Hematopoietic multipotent progenitor cell treated with erythropoietin and hydrocortisone succinate and interleukin-3 and kit ligand, for 17 days (in vitro differentiated cells): ENCODE measurements around the gene XPR1.

Experiments used
- DNase-seq: peaks from one replicate; pipeline ENCODE4 v3.0.0-alpha.2; 2015; ENCODE audit warnings: low spot score

Gene XPR1

GRCh38 chr1:180615493-180616290 lies 16.1 kb upstream of the XPR1 start:
- DNase-seq, result no peak

- DNase-seq, result no peak
These were observed 15.4 kb upstream of the XPR1 start for GRCh38 chr1:180616439-180616838.

- DNase-seq, result no peak
These were observed 13.9 kb upstream of the XPR1 start for GRCh38 chr1:180617774-180618395.

DNA sequence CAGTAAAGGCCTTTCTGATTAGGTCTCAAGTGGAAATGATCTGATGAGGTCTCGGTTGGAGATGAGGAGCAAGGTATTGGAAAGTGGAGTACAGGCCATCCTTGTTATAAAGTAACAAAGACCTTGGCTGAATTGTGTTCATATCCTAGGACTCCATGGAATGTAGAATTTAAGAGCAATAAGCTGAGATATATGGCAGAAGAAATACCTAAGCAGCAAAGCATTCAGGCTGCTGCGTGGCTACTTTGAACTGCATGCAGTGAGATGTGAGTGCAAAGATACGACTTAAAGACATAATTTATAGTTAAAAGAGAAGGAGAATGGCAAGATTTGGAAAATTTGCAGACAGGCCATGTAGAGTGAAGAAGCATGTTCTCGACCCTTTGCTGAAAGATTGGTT lies 11.2 kb upstream of the XPR1 start:
- DNase-seq, result no peak

DNA sequence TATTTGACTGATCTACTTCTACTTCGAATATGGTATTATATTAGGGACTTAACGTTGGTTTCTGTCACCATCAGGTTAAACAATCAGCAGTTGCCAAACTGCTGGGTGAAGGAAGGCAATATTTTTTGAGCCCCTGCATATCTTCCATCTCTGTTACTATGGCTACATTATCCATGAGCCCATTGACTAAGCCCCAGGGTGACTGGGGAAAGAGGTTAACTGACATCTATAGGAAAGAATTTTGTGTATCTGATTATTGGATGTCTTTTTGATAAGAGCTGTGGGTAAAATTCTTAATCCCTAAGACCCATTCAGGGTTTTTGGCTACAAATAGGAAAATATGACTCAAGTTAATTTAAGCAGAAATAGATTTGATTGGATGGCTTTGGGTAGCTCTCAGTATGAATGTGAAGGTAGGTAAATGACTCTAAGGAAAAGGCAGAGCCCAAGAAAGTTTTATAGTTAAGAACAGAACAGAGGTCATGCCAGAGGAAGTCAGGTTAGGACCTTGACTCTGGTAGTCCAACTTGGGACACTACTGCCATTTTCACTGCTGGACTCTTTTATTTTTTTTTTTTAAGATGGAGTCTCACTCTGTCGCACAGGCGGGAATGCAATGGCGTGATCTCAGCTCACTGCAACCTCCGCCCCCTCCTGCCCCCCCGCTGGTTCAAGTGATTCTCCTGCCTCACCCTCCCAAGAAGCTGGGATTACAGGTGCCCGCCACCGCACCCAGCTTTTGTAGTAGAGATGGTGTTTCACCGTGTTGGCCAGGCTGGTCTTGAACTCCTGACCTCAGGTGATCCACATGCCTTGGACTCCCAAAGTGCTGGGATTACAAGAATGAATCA lies 8.9 kb upstream of the XPR1 start:
- DNase-seq, result no peak

GRCh38 chr1:180623579-180624347 lies 8.1 kb upstream of the XPR1 start:
- no peak for DNase-seq

- DNase-seq, result no peak
These were observed 5.1 kb upstream of the XPR1 start for GRCh38 chr1:180626711-180627110.

DNA sequence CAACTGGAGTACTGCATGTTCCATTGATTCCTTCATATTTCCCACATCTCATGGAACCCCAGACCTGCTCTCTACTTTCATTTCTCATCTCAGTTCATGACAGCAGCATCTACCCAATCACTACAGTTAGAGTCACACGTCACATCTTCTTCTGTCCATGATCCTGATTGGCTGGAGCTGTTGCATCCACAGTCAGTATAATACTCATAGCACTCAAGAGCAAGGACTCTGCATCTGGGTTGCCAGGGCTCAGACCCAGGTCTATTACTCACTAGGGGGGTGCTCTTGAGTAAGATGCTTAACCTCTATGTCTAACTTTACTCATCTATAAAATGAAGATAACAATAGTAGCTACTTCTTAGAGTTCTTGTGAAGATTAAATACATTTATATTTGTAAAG lies 4.4 kb upstream of the XPR1 start:
- no peak for DNase-seq

- no peak for DNase-seq
These were observed 3.2 kb upstream of the XPR1 start for GRCh38 chr1:180628646-180629045.

DNA sequence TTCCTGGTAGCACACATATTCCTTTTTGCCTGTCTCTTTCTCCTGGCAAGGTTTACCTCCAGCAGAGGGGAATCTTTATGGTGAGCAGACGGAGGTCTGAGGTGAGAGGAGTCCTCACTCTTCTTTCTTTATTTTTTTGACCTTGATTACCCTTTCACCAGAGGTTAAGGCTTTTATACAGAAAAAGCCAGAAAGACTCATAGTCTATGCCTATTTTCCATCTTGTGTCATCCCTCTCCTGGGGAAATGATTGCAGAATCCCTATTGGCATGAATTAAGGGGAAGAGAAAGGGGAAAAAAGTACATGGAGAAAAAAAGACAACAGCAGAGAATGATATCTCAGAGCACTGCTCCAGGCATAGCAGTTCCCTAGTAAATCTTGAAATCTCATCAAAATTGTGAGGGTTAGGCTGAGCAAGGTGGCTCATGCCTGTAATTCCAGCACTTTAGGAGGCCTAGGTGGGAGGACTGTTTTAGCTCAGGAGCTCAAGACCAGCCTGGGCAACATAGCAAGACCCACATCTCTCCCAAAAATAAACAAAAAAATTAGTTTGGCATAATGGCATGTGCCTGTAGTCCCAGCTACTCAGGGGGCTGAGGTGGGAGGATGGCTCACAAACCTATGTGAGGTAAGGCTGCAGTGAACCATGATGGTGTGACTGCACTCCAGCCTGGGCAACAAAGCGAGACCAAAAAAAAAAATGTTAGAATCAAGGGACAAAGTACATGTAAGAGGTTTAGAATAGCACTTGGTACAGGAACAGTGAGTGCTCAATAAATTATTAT lies 1.2 kb upstream of the XPR1 start:
- DNase-seq, result no peak

- DNase-seq, result no peak
These were observed 542 bp upstream of the XPR1 start for GRCh38 chr1:180631194-180631765.

DNA sequence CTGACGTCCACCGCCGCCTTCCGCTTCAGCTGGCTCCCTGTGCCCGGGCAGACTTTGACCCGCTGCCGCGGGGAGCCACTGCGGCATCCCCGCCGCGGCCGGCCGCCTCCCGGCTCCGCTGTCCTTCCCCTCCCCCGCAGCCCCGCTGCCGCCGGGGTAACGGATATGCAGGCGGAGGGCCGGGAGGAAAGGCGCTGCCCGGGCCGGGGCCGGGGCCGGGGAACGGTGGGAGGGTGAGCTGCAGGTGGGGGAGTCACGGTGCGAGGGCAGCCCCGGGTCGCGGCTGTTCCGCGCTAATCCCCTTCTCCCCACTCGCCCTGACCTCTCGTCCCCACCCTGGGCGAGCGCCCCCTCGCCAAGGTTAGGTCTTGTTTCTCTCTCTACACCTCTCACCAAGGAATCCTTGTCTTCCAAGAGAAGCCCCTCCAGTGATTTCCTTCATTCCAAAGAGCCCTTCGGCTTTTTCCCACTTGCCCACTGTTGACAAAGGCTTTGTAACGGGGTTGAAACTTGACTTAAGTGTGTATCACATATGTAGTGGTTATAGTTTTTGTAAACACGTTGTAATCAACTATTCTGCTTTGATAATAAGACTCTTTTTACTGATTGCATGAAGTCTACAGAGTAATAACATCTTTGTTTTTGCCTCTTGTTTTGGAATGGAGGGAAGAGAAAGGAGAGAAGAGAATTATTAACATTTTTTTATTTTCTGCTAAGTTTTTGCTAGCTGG lies 669 bp downstream of the XPR1 start:
- peak; percentile 70 for DNase-seq

DNA sequence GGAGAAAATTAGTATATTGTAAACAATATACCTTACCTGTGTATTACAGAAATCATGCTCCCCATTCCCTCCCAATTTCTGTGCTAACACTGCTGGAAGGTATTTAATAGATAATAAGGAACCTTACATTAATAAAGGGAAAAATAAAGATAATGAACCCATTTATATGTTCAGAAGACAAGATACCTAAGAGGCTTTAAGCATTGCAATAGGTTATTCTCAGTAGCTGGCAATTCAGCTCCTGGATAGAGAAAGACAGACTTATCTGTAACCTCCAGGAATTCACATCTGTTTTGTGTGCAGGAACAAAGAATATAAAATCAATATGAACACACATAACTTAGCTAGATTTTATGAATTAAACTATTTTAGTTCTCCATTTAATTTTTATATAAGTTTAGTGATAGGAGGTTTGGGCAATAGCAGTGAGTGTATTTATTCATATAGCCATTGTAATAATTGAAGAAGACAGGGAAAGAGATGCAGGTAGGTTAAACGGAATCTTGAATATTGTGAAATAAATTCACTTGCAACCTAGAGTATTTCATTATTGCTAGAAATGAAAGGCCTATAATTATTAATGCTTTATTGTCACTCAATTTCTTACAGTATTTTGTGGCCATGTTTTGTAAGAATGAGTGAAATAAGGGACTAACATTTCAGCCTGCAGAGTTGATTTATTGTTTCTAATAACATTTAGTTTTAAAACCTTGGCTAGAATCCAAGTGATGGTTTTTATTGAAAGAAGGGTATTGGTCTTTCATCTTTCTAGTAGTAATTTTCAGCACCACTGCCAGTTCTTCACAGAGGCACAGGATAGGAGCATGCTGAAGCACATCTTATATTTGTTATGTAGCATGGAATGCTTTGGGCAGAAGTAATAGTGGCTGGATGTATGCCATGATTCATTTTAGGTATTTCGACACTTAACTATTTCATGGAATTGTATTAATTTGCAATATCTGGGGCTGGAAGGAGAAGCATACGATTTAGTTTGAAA lies 1.5 kb downstream of the XPR1 start:
- DNase-seq, result peak; percentile 22

DNA sequence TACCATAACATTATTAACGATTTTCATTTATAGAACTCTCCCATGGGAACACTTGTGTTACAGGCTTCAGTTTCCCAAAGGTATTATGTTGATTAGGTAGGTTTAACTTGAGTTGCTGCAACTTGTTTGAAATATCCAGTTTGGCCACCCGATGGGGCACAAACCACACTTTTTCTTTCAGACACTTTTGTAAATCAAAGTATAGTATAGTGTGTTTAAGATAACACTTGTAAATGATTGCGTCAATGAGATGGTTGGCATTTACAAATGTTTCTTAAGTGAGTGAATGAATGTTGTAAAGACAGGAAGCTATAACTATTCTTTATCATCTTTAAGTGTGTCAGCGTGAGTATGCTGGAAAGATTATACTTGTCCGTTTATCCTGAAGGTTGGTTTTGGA lies 4.3 kb downstream of the XPR1 start:
- DNase-seq, result no peak

- no peak for DNase-seq
These were observed 8.0 kb downstream of the XPR1 start for GRCh38 chr1:180639871-180640270.

DNA sequence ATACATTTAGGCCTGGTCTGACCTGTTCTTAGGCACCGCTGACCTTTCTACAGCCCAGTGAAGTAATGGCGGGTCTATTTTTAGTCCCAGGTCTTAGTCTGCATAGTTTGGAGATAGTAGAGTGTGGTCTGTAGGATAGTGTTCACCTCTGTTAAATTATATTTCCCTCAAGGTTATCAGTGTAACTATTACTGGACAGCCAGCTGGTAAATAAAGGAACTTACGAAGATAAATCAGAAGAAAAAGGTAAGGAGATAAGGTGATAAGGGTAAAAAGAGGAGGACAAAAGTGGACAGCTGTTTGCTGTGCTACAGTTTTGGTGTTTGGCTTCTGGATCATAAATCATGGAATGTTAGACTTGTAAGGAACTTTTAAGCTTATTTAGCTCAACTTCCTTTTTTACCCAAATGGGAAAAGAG lies 8.7 kb downstream of the XPR1 start:
- DNase-seq, result no peak

DNA sequence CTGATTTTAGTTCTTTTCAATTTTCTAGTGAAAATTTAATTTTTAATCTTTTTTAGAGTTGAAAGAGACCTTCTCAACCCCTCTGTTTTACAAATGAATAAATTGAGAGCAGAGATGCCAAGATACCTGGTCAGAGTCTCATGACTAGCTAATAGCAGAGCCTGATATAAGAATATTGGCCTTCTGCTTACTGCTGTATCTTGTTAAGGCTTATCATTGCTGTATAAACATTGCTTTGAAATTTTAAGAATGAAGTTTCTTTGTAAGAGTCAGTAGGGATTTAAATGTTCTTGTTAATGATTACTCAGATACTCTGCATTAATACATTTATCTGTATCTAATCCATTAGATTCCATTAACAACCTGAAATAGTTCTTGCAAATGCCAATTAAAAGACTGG lies 9.8 kb downstream of the XPR1 start:
- no peak for DNase-seq

DNA sequence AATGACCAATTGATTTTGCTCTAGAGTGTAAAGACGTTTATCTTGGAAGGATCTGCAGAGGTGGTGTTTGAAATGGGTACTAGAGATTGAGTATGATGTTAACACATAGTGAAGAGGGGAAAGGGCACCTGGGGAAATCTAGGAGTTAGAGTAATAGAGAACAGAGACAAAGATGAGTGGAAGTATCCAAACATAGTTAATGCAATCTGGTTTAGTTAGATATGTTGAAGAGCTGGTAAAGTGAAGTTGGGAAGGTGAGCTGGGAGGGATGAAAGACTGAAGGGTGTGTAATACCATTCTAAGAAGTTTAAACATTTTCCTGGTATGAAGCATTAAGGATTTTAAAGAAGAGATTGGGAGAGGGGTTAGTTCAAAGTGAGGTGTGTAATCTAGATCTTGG lies 11.0 kb downstream of the XPR1 start:
- no peak for DNase-seq

- DNase-seq, result no peak
These were observed 11.9 kb downstream of the XPR1 start for GRCh38 chr1:180643693-180644092.
